ENCODE results near the gene NRGN. TPM values are rescaled to one million over a fixed set of nuclear protein-coding genes. Genes with fewer than 3 reads are reported as not detected.

The NRGN gene
- total RNA-seq, 1 donor from 2014 or later, result 0.20 TPM

- DNase-seq (ENCODE audit: low read depth in 2 of 2), result peak in 1 of 2 donors; percentile 19
Observed at GRCh38 chr11:124779568-124779967, 39.8 kb downstream of the NRGN start.

GRCh38 chr11:124783002-124783401 lies 43.3 kb downstream of the NRGN start:
- no peak for DNase-seq (ENCODE audit: low read depth in 2 of 2)

- no peak for DNase-seq (ENCODE audit: low read depth in 2 of 2)
Observed at GRCh38 chr11:124784051-124784450, 44.3 kb downstream of the NRGN start.

DNA sequence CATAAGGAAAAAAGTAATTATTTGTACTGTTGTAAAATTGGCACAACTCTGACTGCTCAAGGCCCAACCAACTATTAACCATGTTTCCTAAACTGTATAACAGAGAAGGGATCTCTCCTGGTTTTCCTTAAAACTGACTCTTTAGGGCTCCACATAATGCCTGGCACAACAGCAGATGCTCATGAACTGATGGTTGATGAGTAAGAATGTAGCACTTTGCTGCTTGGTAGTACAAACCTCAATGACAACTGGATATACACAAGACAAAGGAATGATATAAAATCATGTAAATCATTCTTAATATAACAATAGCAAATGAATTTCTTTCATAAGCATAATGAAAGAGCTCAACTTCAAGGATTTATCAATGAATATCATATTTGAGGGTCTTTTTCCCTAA lies 48.8 kb downstream of the NRGN start:
- no peak for DNase-seq (ENCODE audit: low read depth in 2 of 2)

GRCh38 chr11:124791626-124792341 lies 52.0 kb downstream of the NRGN start:
- no peak for DNase-seq (ENCODE audit: low read depth in 2 of 2)

DNA sequence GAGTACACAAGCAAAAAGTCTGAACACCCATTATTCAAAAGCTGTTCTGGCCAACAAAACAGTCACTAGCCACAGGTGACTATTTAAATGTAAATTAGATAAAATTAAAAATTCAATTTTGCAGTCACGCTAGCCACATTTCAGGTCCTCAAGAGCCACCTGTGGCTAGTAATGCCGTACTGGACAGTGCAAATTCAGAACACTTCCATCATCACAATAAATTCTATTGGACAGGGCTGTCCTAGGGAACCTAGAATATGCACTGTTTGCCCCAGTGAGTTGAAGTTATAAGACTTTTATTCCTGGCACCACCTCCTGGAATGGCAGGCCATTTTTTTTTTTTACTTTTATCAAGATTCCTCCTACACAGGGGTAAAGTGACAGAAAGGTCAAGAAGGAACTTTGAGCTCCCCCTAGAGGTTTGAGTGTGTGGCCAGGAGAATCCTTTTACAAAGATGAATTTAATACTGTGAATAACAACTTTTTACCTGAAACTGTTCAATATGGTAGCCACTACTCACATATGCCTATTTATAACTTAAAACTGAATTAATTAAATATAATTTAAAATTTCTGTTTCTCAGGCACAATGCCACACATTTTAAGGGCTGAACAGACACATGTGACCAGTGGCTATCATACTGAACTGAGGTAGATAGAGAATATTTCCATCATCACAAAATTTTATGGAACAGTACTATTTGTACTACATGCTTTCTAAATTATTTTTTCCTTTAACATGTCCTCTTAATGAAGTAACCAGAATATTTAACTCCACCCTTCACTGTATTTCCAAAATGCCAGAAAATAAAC lies 53.9 kb downstream of the NRGN start:
- peak; percentile 57 to 75 for DNase-seq (ENCODE audit: low read depth in 2 of 2)

- DNase-seq (ENCODE audit: low read depth in 2 of 2), result no peak
Observed at GRCh38 chr11:124796312-124796711, 56.6 kb downstream of the NRGN start.

Other genes with a start within 250 kb of the NRGN start
- not detected in 2 replicates for gene OR8B12, start 196.3 kb upstream of the NRGN start, total RNA-seq
- under 0.01 TPM in 1 of 2 replicates, not detected in the other for gene OR8A1, start 169.9 kb upstream of the NRGN start, total RNA-seq
- not detected in 2 replicates for gene PANX3, start 128.5 kb upstream of the NRGN start, total RNA-seq
- gene TBRG1, start 117.1 kb upstream of the NRGN start, total RNA-seq, result 11.6 and 19.2 TPM in 2 replicates
- gene SIAE, start 66.2 kb upstream of the NRGN start, total RNA-seq, result 6.8 and 7.5 TPM in 2 replicates
- gene SPA17, start 66.0 kb upstream of the NRGN start, total RNA-seq, result 3.6 and 5.0 TPM in 2 replicates
- gene VSIG2, start 12.3 kb downstream of the NRGN start, total RNA-seq, result under 0.01 TPM in 1 of 2 replicates, not detected in the other
- gene ESAM, start 22.3 kb downstream of the NRGN start, total RNA-seq, result 8.9 and 35.1 TPM in 2 replicates
- gene MSANTD2, start 60.5 kb downstream of the NRGN start, total RNA-seq, result 3.9 and 5.6 TPM in 2 replicates
- gene ROBO3, start 125.5 kb downstream of the NRGN start, total RNA-seq, result 5.7 and 14.7 TPM in 2 replicates
- gene ROBO4, start 157.9 kb downstream of the NRGN start, total RNA-seq, result 272 and 369 TPM in 2 replicates
- gene HEPN1, start 179.3 kb downstream of the NRGN start, total RNA-seq, result under 0.01 and 0.20 TPM in 2 replicates
- gene HEPACAM, start 196.1 kb downstream of the NRGN start, total RNA-seq, result under 0.01 TPM in 2 replicates
- 1.5 and 1.6 TPM in 2 replicates for gene CCDC15, start 214.3 kb downstream of the NRGN start, total RNA-seq

Data from lung microvascular endothelial cell (primary cell).